HG02973 (cell line): ENCODE data around the gene ANO3.

Experiments used
- ATAC-seq: cut with Tn5 transposase; IDR thresholded peaks from one replicate; pipeline ENCODE4 v1.9.1; 2021; ENCODE audit warnings: moderate library complexity; ENCODE audit not compliant: unreplicated experiment

ANO3 gene

GRCh38 chr11:26702406-26702805 lies 370.5 kb downstream of the ANO3 start:
- ATAC-seq = no peak

- ATAC-seq = no peak
These were observed 371.7 kb downstream of the ANO3 start for GRCh38 chr11:26703411-26704191.

GRCh38 chr11:26704249-26704648 lies 372.3 kb downstream of the ANO3 start:
- no peak for ATAC-seq

DNA sequence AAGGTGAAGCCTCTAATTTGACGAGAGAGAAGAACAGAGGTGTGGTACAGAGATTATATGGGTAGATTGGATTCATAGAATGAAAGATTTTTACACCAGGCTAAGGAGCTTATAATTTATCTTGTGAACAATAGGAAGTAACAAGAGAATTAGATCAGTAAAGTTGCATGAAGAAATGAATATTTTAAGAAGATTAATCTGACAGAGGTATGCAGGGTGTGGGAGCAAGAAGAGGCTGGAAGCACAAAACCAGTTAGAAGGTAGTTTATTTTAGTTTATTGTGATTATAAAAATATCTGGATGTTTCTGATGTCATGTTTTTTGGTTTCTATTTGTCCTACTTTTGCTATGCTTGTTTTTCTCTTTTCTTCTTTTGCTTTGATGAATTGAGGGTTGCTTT lies 374.3 kb downstream of the ANO3 start:
- no peak for ATAC-seq

GRCh38 chr11:26708736-26709456 lies 377.0 kb downstream of the ANO3 start:
- ATAC-seq = no peak

GRCh38 chr11:26710489-26710888 lies 378.6 kb downstream of the ANO3 start:
- ATAC-seq = no peak

DNA sequence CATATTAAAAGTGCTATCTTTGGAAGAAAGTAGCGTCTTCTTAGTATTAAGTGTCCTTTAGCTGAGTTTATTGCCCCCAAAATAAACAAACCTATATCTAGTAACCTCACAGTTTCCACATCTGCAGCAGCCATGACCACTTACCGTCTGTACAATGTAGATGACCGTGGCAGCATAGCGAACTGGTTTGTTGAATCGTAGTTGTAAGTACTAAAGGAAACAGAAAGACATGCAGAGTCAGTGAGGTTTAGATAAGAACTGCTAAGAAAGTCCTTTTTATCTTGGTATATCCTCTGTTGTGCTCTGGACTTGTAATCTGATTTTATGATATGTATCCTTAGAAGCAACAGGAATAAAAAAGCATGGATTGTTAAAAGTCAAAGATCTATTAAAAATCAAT lies 380.6 kb downstream of the ANO3 start:
- no peak for ATAC-seq
